ENCODE measurements around the gene L1CAM.
"Not testable (repeated sequence)": the region's sequence is repeated elsewhere in the genome, so short reads cannot be mapped to it uniquely, and the experiment has no call there.

Gene L1CAM

GRCh38 chrX:153829799-153830639 lies 56.0 kb downstream of the L1CAM start, which contains the start of gene PDZD4:
Gene PDZD4 (minus strand): TSS chrX:153830544. CDS start chrX:153830298, 246 bp downstream.
- no peak for DNase-seq (ENCODE audit: low spot score)

- DNase-seq (ENCODE audit: low spot score): no peak
Observed at GRCh38 chrX:153829549-153829798, 56.5 kb downstream of the L1CAM start.

GRCh38 chrX:153828723-153829548 lies 57.0 kb downstream of the L1CAM start:
- no peak for DNase-seq (ENCODE audit: low spot score)

GRCh38 chrX:153828308-153828707 lies 57.7 kb downstream of the L1CAM start:
- no peak for DNase-seq (ENCODE audit: low spot score)

- no peak for DNase-seq (ENCODE audit: low spot score)
Observed at GRCh38 chrX:153827903-153828302, 58.1 kb downstream of the L1CAM start.

GRCh38 chrX:153827016-153827415 lies 59.0 kb downstream of the L1CAM start:
- DNase-seq (ENCODE audit: low spot score): no peak

- no peak for DNase-seq (ENCODE audit: low spot score)
Observed at GRCh38 chrX:153825042-153825441, 60.9 kb downstream of the L1CAM start.

- no peak for DNase-seq (ENCODE audit: low spot score)
Observed at GRCh38 chrX:153824348-153824747, 61.6 kb downstream of the L1CAM start.

- DNase-seq (ENCODE audit: low spot score): no peak
Observed at GRCh38 chrX:153821066-153821465, 64.9 kb downstream of the L1CAM start.

GRCh38 chrX:153820601-153821000 lies 65.4 kb downstream of the L1CAM start:
- DNase-seq (ENCODE audit: low spot score): no peak

- DNase-seq (ENCODE audit: low spot score): no peak
Observed at GRCh38 chrX:153819384-153820040, 66.5 kb downstream of the L1CAM start.

GRCh38 chrX:153818571-153819383 lies 67.2 kb downstream of the L1CAM start:
- DNase-seq (ENCODE audit: low spot score): peak; percentile 3

- DNase-seq (ENCODE audit: low spot score): not testable (repeated sequence)
Observed at GRCh38 chrX:153818064-153818463, 67.9 kb downstream of the L1CAM start.

- DNase-seq (ENCODE audit: low spot score): no peak
Observed at GRCh38 chrX:153816831-153817690, 68.9 kb downstream of the L1CAM start.

GRCh38 chrX:153814591-153815315 lies 71.2 kb downstream of the L1CAM start:
- no peak for DNase-seq (ENCODE audit: low spot score)

- no peak for DNase-seq (ENCODE audit: low spot score)
Observed at GRCh38 chrX:153813161-153813560, 72.8 kb downstream of the L1CAM start.

- DNase-seq (ENCODE audit: low spot score): no peak
Observed at GRCh38 chrX:153812220-153812619, 73.8 kb downstream of the L1CAM start.

All from kidney tubule cell (primary cell).